ENCODE results near the gene RUNX2.
"Not testable (repeated sequence)": the region's sequence is repeated elsewhere in the genome, so short reads cannot be mapped to it uniquely, and the experiment has no call there.

RUNX2 gene

DNA sequence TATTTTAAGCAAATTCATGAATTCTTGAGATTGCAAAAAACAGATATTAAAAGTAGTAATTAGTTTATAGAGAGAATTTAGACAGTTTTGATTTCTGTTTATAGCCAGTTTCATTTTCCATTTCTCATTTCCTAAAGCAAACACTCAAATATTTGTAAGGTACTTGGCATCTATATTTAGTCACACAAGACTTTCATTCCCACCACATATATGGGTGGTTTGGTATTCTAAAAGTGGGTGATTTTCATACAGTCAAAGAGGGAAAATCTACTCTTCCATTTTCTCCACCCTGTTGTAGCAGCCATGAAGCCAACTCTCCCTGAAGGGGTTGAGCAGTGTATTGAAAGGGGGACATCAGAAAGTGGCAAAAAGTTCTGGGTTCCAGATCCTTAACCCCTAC is 230.7 kb downstream of the RUNX2 start:
- H3K9me3 ChIP-seq (ENCODE audit: control insufficient read depth, insufficient read depth, low read depth, low read length), result no peaks in the 10 kb centered on the region
- no peak overlapping the region for H3K4me3 ChIP-seq (ENCODE audit: low read depth, low read length)
- CTCF ChIA-PET, result interaction anchor here (0.8 kb wide), 1 partner anchor 447 kb away, joined by 3 read pairs; no protein-coding TSS in a partner anchor
- no peaks in the 10 kb centered on the region for H3K36me3 ChIP-seq (ENCODE audit: control insufficient read depth in 2 of 2, insufficient read depth in 1 of 2, low read length in 2 of 2)
- H3K4me1 ChIP-seq (ENCODE audit: control insufficient read depth, insufficient read depth, low read length), result peaks cover 9% of the 10 kb centered on the region; the same call in 1 of the 2 replicates
- POLR2A ChIA-PET, result no interaction called here
- H3K27ac ChIP-seq (ENCODE audit: extremely low read depth, low read depth, low read length), result no peak overlapping the region
- TF ChIP-seq, protein P1, sequence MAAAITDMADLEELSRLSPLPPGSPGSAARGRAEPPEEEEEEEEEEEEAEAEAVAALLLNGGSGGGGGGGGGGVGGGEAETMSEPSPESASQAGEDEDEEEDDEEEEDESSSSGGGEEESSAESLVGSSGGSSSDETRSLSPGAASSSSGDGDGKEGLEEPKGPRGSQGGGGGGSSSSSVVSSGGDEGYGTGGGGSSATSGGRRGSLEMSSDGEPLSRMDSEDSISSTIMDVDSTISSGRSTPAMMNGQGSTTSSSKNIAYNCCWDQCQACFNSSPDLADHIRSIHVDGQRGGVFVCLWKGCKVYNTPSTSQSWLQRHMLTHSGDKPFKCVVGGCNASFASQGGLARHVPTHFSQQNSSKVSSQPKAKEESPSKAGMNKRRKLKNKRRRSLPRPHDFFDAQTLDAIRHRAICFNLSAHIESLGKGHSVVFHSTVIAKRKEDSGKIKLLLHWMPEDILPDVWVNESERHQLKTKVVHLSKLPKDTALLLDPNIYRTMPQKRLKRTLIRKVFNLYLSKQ (tag by site-specific recombination; IDR thresholded peaks at IDR 0.05; ENCODE audit: borderline replicate concordance), result no peak
- no peak for TF ChIP-seq ZNF621 (tag by site-specific recombination; IDR thresholded peaks at IDR 0.05)
- TF ChIP-seq, protein P2, sequence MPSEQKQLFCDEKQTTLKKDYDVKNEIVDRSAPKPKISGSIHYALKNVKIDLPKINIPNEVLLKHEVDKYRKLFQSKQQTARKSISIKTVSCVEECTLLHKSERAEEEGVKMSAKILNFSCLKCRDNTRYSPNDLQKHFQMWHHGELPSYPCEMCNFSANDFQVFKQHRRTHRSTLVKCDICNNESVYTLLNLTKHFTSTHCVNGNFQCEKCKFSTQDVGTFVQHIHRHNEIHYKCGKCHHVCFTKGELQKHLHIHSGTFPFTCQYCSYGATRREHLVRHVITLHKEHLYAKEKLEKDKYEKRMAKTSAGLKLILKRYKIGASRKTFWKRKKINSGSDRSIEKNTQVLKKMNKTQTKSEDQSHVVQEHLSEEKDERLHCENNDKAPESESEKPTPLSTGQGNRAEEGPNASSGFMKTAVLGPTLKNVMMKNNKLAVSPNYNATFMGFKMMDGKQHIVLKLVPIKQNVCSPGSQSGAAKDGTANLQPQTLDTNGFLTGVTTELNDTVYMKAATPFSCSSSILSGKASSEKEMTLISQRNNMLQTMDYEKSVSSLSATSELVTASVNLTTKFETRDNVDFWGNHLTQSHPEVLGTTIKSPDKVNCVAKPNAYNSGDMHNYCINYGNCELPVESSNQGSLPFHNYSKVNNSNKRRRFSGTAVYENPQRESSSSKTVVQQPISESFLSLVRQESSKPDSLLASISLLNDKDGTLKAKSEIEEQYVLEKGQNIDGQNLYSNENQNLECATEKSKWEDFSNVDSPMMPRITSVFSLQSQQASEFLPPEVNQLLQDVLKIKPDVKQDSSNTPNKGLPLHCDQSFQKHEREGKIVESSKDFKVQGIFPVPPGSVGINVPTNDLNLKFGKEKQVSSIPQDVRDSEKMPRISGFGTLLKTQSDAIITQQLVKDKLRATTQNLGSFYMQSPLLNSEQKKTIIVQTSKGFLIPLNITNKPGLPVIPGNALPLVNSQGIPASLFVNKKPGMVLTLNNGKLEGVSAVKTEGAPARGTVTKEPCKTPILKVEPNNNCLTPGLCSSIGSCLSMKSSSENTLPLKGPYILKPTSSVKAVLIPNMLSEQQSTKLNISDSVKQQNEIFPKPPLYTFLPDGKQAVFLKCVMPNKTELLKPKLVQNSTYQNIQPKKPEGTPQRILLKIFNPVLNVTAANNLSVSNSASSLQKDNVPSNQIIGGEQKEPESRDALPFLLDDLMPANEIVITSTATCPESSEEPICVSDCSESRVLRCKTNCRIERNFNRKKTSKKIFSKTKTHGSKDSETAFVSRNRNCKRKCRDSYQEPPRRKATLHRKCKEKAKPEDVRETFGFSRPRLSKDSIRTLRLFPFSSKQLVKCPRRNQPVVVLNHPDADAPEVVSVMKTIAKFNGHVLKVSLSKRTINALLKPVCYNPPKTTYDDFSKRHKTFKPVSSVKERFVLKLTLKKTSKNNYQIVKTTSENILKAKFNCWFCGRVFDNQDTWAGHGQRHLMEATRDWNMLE (tag by site-specific recombination; conservative IDR thresholded peaks at IDR 0.05; ENCODE audit: low read depth), result no peak
- no peak for TF ChIP-seq KLF16 (tag by site-specific recombination; IDR thresholded peaks at IDR 0.05)
- no peak for TF ChIP-seq GLI4 (tag by site-specific recombination; IDR thresholded peaks at IDR 0.05)
- TF ChIP-seq ZNF248 (tag by site-specific recombination; IDR thresholded peaks at IDR 0.05), result no peak
- no peak for TF ChIP-seq ZNF610 (tag by site-specific recombination; IDR thresholded peaks at IDR 0.05; ENCODE audit: borderline replicate concordance)
- TF ChIP-seq ZBTB7A (tag by site-specific recombination; IDR thresholded peaks at IDR 0.05; ENCODE audit: low read depth), result no peak
- no peak for TF ChIP-seq ZNF366 (tag by site-specific recombination; conservative IDR thresholded peaks at IDR 0.05)
- TF ChIP-seq, protein P3, sequence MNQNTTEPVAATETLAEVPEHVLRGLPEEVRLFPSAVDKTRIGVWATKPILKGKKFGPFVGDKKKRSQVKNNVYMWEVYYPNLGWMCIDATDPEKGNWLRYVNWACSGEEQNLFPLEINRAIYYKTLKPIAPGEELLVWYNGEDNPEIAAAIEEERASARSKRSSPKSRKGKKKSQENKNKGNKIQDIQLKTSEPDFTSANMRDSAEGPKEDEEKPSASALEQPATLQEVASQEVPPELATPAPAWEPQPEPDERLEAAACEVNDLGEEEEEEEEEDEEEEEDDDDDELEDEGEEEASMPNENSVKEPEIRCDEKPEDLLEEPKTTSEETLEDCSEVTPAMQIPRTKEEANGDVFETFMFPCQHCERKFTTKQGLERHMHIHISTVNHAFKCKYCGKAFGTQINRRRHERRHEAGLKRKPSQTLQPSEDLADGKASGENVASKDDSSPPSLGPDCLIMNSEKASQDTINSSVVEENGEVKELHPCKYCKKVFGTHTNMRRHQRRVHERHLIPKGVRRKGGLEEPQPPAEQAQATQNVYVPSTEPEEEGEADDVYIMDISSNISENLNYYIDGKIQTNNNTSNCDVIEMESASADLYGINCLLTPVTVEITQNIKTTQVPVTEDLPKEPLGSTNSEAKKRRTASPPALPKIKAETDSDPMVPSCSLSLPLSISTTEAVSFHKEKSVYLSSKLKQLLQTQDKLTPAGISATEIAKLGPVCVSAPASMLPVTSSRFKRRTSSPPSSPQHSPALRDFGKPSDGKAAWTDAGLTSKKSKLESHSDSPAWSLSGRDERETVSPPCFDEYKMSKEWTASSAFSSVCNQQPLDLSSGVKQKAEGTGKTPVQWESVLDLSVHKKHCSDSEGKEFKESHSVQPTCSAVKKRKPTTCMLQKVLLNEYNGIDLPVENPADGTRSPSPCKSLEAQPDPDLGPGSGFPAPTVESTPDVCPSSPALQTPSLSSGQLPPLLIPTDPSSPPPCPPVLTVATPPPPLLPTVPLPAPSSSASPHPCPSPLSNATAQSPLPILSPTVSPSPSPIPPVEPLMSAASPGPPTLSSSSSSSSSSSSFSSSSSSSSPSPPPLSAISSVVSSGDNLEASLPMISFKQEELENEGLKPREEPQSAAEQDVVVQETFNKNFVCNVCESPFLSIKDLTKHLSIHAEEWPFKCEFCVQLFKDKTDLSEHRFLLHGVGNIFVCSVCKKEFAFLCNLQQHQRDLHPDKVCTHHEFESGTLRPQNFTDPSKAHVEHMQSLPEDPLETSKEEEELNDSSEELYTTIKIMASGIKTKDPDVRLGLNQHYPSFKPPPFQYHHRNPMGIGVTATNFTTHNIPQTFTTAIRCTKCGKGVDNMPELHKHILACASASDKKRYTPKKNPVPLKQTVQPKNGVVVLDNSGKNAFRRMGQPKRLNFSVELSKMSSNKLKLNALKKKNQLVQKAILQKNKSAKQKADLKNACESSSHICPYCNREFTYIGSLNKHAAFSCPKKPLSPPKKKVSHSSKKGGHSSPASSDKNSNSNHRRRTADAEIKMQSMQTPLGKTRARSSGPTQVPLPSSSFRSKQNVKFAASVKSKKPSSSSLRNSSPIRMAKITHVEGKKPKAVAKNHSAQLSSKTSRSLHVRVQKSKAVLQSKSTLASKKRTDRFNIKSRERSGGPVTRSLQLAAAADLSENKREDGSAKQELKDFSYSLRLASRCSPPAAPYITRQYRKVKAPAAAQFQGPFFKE (tag by site-specific recombination; IDR thresholded peaks at IDR 0.05; ENCODE audit: borderline replicate concordance), result no peak
- TF ChIP-seq, protein P4, sequence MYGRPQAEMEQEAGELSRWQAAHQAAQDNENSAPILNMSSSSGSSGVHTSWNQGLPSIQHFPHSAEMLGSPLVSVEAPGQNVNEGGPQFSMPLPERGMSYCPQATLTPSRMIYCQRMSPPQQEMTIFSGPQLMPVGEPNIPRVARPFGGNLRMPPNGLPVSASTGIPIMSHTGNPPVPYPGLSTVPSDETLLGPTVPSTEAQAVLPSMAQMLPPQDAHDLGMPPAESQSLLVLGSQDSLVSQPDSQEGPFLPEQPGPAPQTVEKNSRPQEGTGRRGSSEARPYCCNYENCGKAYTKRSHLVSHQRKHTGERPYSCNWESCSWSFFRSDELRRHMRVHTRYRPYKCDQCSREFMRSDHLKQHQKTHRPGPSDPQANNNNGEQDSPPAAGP (tag by site-specific recombination; IDR thresholded peaks at IDR 0.05), result no peak
- no peak for TF ChIP-seq ZNF302 (tag by site-specific recombination; IDR thresholded peaks at IDR 0.05; ENCODE audit: low read depth)

DNA sequence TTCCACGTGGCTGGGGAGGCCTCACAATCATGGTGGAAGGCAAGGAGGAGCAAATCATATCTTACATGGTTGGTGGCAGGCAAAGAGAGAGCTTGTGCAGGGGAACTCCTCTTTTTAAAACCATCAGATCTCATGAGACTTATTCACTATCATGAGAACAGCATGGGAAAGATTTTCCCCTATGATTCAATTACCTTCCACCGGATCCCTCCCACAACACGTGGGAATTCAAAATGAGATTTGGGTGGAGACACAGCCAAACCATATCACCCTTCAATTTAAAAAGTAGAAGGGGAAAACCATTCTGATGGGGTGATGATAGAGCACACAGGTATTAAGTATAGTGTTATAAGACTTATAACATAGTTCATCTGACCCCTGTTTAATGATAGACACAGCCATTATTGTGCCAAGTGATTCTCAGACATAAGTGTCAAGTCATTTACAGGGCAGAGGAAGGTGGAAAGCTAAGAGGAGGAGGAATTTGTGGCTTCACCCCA is 232.2 kb downstream of the RUNX2 start:
- H3K9me3 ChIP-seq (ENCODE audit: control insufficient read depth, insufficient read depth, low read depth, low read length); POLR2A ChIA-PET; H3K4me3 ChIP-seq (ENCODE audit: low read depth, low read length); H3K4me1 ChIP-seq (ENCODE audit: control insufficient read depth, insufficient read depth, low read length); H3K36me3 ChIP-seq (ENCODE audit: control insufficient read depth in 2 of 2, insufficient read depth in 1 of 2, low read length in 2 of 2); H3K27ac ChIP-seq (ENCODE audit: extremely low read depth, low read depth, low read length); CTCF ChIA-PET: not testable (repeated sequence)
